Stimulated activated CD8-positive, alpha-beta memory T cell treated with anti-CD3 and anti-CD28 coated beads, Interleukin-4, amount 100 ng/mL, for 1 hour (primary cell): ENCODE measurements around the gene SLC16A10.
"Not testable (repeated sequence)": the region's sequence is repeated elsewhere in the genome, so short reads cannot be mapped to it uniquely, and the experiment has no call there.

Experiments used
- DNase-seq, 2 donors: peaks; one replicate each; pipeline ENCODE4 v3.0.0-alpha.2; 2020; ENCODE audit warnings: low read depth in 2 of 2, low spot score in 1 of 2

SLC16A10 gene

GRCh38 chr6:111086685-111087084 lies 618 bp upstream of the SLC16A10 start:
- no peak for DNase-seq

- DNase-seq = peak in 1 of 2 donors; percentile 22
Measured at GRCh38 chr6:111087871-111088667, 766 bp downstream of the SLC16A10 start.

DNA sequence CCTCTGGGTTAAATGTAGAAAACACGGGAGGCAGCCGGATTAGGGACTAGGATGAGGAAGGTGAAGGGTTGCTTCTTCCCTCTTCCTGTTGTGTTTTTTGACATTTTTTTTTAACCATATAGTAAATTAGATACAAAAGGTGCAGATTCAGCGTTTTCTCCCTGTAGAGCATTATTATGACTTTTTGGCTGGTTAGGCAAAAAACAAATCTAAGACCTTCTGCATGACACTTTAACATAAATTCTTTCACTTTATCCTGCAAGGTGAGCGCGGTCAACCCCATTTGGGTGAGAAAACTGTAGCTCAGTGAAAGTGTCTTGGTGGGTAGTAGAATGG lies 1.3 kb downstream of the SLC16A10 start:
- no peak for DNase-seq

- no peak for DNase-seq
Measured at GRCh38 chr6:111090766-111091165, 3.5 kb downstream of the SLC16A10 start.

DNA sequence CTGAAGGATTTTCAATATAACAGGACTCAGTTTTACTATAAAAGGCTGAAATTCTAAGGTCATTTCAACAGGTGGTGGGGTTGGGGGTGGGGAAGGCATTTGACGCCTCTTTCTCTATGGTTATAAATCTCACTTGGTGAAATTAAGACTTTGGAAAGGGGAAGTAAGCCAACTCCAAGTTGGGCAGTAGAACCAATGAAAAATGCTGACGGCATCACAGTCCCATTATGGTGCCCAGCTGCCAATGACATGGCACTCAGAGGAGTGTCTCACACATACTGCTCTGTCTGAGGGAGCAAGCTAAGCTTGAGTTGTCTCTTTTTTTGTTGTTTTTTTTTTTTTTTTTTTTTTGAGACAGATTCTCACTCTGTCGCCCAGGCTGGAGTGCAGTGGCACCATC lies 4.7 kb downstream of the SLC16A10 start:
- DNase-seq = no peak

- DNase-seq = not testable (repeated sequence)
Measured at GRCh38 chr6:111095488-111095887, 8.2 kb downstream of the SLC16A10 start.

DNA sequence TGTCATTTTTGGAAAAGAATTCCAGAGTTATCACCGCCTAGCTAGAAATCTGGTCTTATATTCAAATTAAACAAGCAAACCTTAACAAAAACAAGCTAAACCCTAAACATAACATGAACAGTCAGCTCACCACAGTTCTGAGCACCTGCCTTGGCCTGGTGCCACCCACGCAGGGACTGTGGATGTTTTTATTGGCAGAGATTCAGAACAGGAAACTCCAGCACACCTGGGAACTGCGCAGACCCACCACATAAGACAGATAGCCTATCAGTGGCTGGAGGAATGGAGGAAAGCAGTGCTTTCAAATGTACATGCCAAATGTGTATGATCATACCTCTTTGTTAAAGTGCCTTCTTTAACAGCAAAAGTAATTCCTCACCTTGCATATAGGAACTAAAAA lies 8.9 kb downstream of the SLC16A10 start:
- no peak for DNase-seq

DNA sequence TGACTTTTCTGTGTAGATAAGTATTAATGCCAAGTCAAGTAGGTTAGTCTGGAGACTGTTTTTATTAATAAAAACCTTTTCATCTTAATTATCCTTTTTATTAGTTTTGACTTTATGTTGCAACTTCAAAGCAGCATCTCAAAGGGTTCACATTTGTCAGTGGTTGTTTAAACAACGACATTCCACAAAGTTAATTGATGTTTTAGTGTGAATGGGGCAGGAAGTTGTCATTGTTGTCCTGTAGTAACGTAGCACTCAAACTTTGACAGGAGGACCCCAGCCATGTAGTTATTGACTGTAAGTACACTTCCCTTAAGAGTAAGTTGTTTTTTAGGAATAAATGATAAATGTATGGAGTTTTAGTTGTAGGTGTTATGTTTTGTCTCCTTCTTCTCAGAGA lies 11.3 kb downstream of the SLC16A10 start:
- no peak for DNase-seq

- DNase-seq = no peak
Measured at GRCh38 chr6:111101987-111102386, 14.7 kb downstream of the SLC16A10 start.

DNA sequence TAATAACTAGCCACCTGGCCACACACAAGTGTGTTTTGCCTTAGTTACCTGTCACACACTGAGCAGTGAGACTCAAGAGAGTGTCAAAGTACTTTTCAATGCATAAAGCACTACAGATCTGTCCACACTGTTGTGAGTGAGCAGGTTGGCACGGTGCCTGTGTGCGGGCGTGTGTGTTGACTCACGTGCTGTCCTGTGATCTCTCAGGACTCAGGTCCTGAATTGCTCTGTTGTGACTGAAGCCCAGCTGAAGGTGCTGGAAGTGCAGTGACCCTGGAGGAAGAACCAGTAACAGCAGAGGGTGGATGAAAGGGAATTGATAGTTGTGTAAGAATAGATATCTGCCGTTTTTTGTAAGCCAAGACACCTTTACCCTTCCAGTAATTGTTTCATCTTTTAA lies 18.3 kb downstream of the SLC16A10 start:
- DNase-seq = no peak

DNA sequence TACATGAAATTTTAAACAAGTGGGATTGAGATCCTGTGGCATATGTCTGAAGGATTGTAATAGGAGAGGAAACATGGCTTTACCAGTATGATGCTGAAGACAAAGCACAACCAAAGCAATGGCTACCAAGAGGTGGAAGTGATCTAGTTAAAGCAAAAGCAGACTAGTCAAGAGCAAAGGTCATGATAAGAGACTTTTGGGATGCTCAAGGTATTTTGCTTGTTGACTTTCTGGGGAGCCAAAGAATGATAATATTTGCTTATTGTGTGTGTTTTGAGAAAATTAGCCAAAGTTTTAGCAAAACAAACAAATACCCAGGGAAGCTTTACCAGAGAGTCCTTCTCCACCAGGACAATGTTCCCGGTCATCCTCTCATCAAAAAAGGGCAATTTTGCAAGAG lies 20.3 kb downstream of the SLC16A10 start:
- no peak for DNase-seq

DNA sequence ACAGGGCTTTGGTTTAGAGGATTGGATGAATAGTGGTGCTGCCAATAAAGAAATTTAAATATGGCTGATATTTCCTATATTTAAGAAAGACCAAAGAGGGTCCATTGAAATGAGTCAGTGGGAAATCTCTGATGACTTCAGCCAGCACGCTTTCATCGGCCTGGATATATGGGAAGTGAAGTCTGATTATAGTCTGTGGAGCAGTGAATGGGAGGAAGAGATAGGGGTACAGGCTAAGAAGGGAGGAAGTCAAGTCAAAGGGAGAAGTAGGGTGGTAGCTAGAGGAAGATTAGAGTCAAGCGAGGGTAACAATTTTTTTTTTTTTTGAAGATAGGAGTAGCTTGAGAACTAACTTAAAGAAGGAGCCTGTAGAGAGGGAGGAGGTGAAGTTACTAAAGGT lies 22.7 kb downstream of the SLC16A10 start:
- no peak for DNase-seq

DNA sequence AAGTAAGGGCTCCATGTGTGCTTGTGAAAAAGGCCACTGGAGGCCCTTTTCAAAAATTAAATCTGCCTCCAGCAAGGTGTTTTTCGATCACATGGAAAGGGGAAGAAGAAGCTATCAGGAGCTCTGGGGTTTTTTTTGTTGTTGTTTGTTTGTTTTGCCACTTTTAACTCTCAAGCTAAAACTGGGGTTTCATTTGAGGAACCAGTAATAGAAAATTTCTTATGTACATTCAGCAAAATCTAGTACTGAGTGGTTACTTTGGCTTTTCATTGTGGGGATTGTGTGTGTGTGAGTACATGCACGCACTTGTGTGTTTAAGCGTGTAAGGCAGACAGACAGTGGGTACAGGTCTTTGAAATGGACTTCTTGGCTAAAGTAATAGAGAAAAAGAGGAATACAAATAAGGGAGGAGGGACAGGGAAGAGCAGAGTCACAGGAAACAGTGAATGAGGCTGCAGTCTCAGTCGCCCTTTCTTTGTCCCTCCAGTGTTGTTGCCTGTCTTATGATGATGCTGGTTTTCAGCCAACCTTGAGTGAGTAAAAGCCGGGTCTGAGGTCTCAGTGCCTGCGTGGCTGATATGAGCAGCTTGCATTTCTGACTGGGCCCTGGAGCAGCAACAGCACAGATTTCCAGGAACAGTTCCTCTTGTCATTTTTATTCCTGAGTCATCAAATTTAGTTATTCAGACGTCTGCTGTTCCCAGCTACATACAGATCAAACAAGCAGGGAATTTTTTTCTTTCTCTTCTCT lies 26.2 kb downstream of the SLC16A10 start:
- no peak for DNase-seq

DNA sequence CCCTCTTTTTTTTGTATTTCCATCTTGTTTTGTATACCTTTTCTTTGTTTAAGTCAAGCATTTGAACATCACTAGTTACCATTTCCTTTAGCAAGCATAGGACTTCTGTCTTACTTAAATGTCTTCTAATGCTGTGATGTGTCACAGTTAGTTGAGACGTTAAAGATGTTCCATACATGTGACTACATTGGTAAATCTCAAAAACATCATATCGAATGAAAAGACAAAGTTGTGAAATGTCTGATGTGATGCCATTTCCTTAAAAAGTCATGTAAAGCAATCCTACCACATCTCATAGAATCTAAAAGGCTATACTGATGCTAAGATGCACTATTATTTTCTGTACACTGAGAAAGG lies 26.8 kb downstream of the SLC16A10 start:
- DNase-seq = no peak

DNA sequence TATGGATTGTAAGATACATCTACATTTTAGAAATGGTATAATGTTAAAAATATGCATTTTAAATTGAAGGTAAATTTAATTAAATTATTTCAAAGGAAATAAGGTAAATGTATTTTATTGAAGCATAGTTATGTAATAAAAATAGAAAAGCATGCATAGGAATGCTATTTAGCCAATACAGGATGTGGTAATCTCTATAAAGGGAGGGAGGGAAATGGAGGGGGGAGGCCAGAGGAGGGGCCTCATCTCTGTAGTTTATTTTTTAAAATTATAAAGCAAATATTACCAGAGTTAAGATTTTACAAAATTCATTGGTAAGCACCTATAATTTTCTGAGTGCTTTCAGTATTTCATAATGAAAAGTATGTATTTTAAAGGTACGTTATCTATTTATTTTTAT lies 27.2 kb downstream of the SLC16A10 start:
- DNase-seq = no peak

DNA sequence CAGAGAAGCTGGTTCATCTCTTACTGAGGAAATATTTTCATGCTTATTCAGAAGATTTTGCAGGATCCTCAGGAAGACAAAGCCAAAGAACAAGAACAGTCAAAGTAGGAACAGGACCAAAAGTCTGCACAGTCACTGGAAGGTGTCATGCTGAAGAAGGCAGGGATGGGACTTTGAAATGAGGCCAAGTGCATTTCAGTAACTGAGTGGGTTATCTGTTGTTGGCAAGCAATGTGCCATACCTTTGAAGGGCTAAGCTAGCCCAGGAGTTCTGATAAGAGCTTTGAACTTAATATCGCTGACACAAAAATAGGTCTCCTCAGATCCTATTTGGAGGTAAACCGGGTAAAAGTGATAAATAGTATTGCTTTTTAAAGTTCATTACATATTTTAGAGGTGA lies 31.5 kb downstream of the SLC16A10 start:
- no peak for DNase-seq

DNA sequence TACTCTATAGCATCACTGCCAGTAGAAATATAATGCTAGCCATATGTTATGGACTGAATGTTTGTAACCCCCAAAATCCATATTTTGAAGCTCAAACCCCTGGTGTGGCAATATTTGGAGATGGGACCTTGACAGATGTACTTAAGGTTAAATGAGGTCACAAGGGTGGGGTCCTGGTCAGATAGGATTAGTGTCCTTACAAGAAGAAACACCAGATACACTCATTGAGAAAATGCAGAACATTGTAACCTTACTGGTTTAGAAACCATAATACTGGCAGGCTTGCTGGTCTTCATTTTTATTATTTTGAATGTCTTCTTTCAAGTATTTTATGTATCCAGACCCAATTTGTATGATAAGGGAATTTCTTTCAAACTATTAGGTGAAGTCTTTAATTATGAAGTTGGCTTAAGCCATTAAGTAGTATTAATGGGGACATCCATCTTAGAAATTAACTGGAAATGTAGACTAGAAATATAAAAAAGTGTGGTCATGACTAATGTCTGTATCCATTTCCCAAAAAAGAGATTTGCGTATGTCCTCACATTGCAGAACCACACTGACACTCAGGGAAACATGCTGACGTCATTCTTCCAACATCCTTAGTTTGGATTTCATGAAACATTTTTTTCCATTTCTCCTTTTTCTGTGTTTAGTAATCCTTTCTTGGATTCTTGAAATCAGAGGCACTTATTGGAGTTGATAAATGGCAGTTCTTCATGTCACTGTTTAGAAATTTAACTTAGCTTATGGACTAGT lies 32.4 kb downstream of the SLC16A10 start:
- no peak for DNase-seq

- no peak for DNase-seq
Measured at GRCh38 chr6:111121789-111122350, 34.6 kb downstream of the SLC16A10 start.

GRCh38 chr6:111122458-111123286 lies 35.4 kb downstream of the SLC16A10 start:
- DNase-seq = no peak

GRCh38 chr6:111124406-111124805 lies 37.1 kb downstream of the SLC16A10 start:
- no peak for DNase-seq

DNA sequence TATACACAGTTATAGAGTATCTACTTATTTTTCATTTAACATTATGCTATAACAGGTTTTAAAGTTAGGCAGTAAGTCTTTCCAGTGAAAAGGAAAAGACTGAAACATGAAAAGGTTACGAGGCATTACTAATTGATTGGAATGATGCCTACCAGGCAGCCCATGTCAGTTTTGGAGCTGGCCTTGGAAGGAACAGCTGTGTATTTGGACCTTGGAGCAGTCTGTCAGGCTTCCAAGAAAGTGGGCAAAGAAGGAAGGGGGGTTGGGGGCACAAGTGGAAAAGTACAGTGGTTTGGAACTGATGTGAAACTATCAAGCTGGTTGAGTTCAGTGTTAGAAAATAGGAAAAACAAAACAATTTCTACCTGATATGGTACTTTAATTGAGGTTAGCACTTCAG lies 41.7 kb downstream of the SLC16A10 start:
- no peak for DNase-seq
